T-helper 2 cell treated with Interferon-gamma antibody and Interleukin-4, amounts not matched to agents 5 μg/mL and 100 μg/mL, for 36 hours (primary cell): ENCODE measurements around the gene EXOSC6.
"Not testable (repeated sequence)": the region's sequence is repeated elsewhere in the genome, so short reads cannot be mapped to it uniquely, and the experiment has no call there.

Experiments used
- DNase-seq: peaks from one replicate; pipeline ENCODE4 v3.0.0; 2021; ENCODE audit warnings: low spot score
- H3K27ac Mint-ChIP-seq: one replicate; pipeline ENCODE4 v1.8.0; 2021; ENCODE audit warnings: mild to moderate bottlenecking, mixed read lengths
- H3K27me3 Mint-ChIP-seq: one replicate; pipeline ENCODE4 v1.8.0; 2021; ENCODE audit warnings: low read depth, mixed read lengths
- H3K36me3 Mint-ChIP-seq: one replicate; pipeline ENCODE4 v1.8.0; 2021; ENCODE audit warnings: low read depth, mixed read lengths
- H3K4me1 Mint-ChIP-seq: one replicate; pipeline ENCODE4 v1.8.0; 2021; ENCODE audit warnings: low read depth, mixed read lengths
- H3K4me3 Mint-ChIP-seq: one replicate; pipeline ENCODE4 v1.8.0; 2022; ENCODE audit warnings: mild to moderate bottlenecking, moderate library complexity, mixed read lengths
- H3K9me3 Mint-ChIP-seq: one replicate; pipeline ENCODE4 v1.8.0; 2021; ENCODE audit warnings: mixed read lengths

EXOSC6 gene

GRCh38 chr16:70249697-70250096, 2.0 kb downstream of the EXOSC6 start:
- not testable (repeated sequence) for DNase-seq, H3K27me3 Mint-ChIP-seq, H3K9me3 Mint-ChIP-seq
- Mint-ChIP-seq H3K4me3 (peak overlapping the region; percentile 85), H3K27ac (peak overlapping the region; percentile 50), H3K4me1 (peaks cover 12% of the 10 kb centered on the region), H3K36me3 (peaks cover 32% of the 10 kb centered on the region)

- not testable (repeated sequence) for H3K4me3 Mint-ChIP-seq, H3K27me3 Mint-ChIP-seq, DNase-seq, H3K9me3 Mint-ChIP-seq, H3K4me1 Mint-ChIP-seq, H3K27ac Mint-ChIP-seq
- peaks cover 21% of the 10 kb centered on the region for H3K36me3 Mint-ChIP-seq
These were observed 13.0 kb downstream of the EXOSC6 start for GRCh38 chr16:70238773-70239172.

- DNase-seq, H3K9me3 Mint-ChIP-seq, H3K27me3 Mint-ChIP-seq, H3K4me3 Mint-ChIP-seq, H3K27ac Mint-ChIP-seq, H3K4me1 Mint-ChIP-seq: not testable (repeated sequence)
- peaks cover 27% of the 10 kb centered on the region for H3K36me3 Mint-ChIP-seq
These were observed 19.9 kb downstream of the EXOSC6 start for GRCh38 chr16:70231831-70232230.

GRCh38 chr16:70226024-70226423, 25.7 kb downstream of the EXOSC6 start:
- not testable (repeated sequence) for H3K4me1 Mint-ChIP-seq, H3K27me3 Mint-ChIP-seq, DNase-seq, H3K9me3 Mint-ChIP-seq, H3K27ac Mint-ChIP-seq, H3K4me3 Mint-ChIP-seq
- H3K36me3 Mint-ChIP-seq: peaks cover 28% of the 10 kb centered on the region

- not testable (repeated sequence) for H3K9me3 Mint-ChIP-seq, H3K27me3 Mint-ChIP-seq, H3K4me3 Mint-ChIP-seq, DNase-seq, H3K4me1 Mint-ChIP-seq
- Mint-ChIP-seq H3K36me3 (peaks cover 27% of the 10 kb centered on the region), H3K27ac (peak overlapping the region; percentile 20)
These were observed 26.3 kb downstream of the EXOSC6 start for GRCh38 chr16:70225430-70225829.

- not testable (repeated sequence) for H3K4me1 Mint-ChIP-seq
- peaks cover 30% of the 10 kb centered on the region for H3K36me3 Mint-ChIP-seq
These were observed 27.1 kb downstream of the EXOSC6 start for GRCh38 chr16:70224645-70225044.

GRCh38 chr16:70223971-70224513, 27.7 kb downstream of the EXOSC6 start:
- not testable (repeated sequence) for H3K4me3 Mint-ChIP-seq, H3K27me3 Mint-ChIP-seq, DNase-seq, H3K4me1 Mint-ChIP-seq, H3K9me3 Mint-ChIP-seq, H3K27ac Mint-ChIP-seq
- H3K36me3 Mint-ChIP-seq: peaks cover 32% of the 10 kb centered on the region

More at GRCh38 chr16:70224645-70225044, 27.1 kb downstream of the EXOSC6 start:
- H3K27ac Mint-ChIP-seq, H3K4me3 Mint-ChIP-seq, H3K9me3 Mint-ChIP-seq, H3K27me3 Mint-ChIP-seq, DNase-seq: not testable (repeated sequence)

GRCh38 chr16:70223216-70223615, 28.5 kb downstream of the EXOSC6 start:
- H3K4me3 Mint-ChIP-seq, H3K4me1 Mint-ChIP-seq, DNase-seq, H3K27me3 Mint-ChIP-seq, H3K9me3 Mint-ChIP-seq: not testable (repeated sequence)
- Mint-ChIP-seq H3K36me3 (peaks cover 32% of the 10 kb centered on the region), H3K27ac (peak overlapping the region; percentile 47)

GRCh38 chr16:70222574-70222973, 29.2 kb downstream of the EXOSC6 start:
- H3K4me1 Mint-ChIP-seq, H3K4me3 Mint-ChIP-seq, H3K27me3 Mint-ChIP-seq, H3K9me3 Mint-ChIP-seq, DNase-seq: not testable (repeated sequence)
- Mint-ChIP-seq H3K27ac (peak overlapping the region; percentile 39), H3K36me3 (peaks cover 29% of the 10 kb centered on the region)

GRCh38 chr16:70218586-70218985, 33.2 kb downstream of the EXOSC6 start:
- H3K4me3 Mint-ChIP-seq, DNase-seq, H3K9me3 Mint-ChIP-seq, H3K27ac Mint-ChIP-seq, H3K4me1 Mint-ChIP-seq, H3K27me3 Mint-ChIP-seq: not testable (repeated sequence)
- H3K36me3 Mint-ChIP-seq: peaks cover 22% of the 10 kb centered on the region

GRCh38 chr16:70206382-70206781, 45.4 kb downstream of the EXOSC6 start:
- H3K9me3 Mint-ChIP-seq, H3K4me1 Mint-ChIP-seq, H3K27ac Mint-ChIP-seq: not testable (repeated sequence)

GRCh38 chr16:70204668-70205405, 46.9 kb downstream of the EXOSC6 start:
- not testable (repeated sequence) for H3K9me3 Mint-ChIP-seq, H3K27me3 Mint-ChIP-seq, H3K4me3 Mint-ChIP-seq, H3K27ac Mint-ChIP-seq, H3K4me1 Mint-ChIP-seq, DNase-seq
- H3K36me3 Mint-ChIP-seq: peaks cover 20% of the 10 kb centered on the region

More at GRCh38 chr16:70206382-70206781, 45.4 kb downstream of the EXOSC6 start:
- not testable (repeated sequence) for H3K27me3 Mint-ChIP-seq, H3K4me3 Mint-ChIP-seq, DNase-seq
- H3K36me3 Mint-ChIP-seq: peaks cover 26% of the 10 kb centered on the region

GRCh38 chr16:70204010-70204409, 47.7 kb downstream of the EXOSC6 start:
- H3K27ac Mint-ChIP-seq: not testable (repeated sequence)

GRCh38 chr16:70203508-70203907, 48.2 kb downstream of the EXOSC6 start:
- not testable (repeated sequence) for H3K4me3 Mint-ChIP-seq, H3K27me3 Mint-ChIP-seq, H3K27ac Mint-ChIP-seq, DNase-seq, H3K9me3 Mint-ChIP-seq, H3K4me1 Mint-ChIP-seq
- H3K36me3 Mint-ChIP-seq: peaks cover 16% of the 10 kb centered on the region

More at GRCh38 chr16:70204010-70204409, 47.7 kb downstream of the EXOSC6 start:
- H3K36me3 Mint-ChIP-seq: peaks cover 16% of the 10 kb centered on the region
- not testable (repeated sequence) for H3K4me3 Mint-ChIP-seq, DNase-seq, H3K4me1 Mint-ChIP-seq, H3K9me3 Mint-ChIP-seq, H3K27me3 Mint-ChIP-seq

- not testable (repeated sequence) for H3K4me1 Mint-ChIP-seq, H3K36me3 Mint-ChIP-seq, H3K9me3 Mint-ChIP-seq, H3K4me3 Mint-ChIP-seq, H3K27me3 Mint-ChIP-seq, DNase-seq, H3K27ac Mint-ChIP-seq
These were observed 51.7 kb downstream of the EXOSC6 start for GRCh38 chr16:70200063-70200462.
